Loucy (cell line): ENCODE measurements around the gene KCNA5.

Experiments
- CTCF ChIP-seq: fragments of 200-600 bp; sonication (generic); conservative IDR thresholded peaks from 2 replicates; pipeline ENCODE4 v1.5.1; 2014; ENCODE audit warnings: mild to moderate bottlenecking, antibody characterized with exemption, low read length
- EZH2phosphoT487 ChIP-seq: fragments of 200-600 bp; IDR thresholded peaks from 2 replicates; pipeline ENCODE4 v1.6.1; 2018; ENCODE audit warnings: antibody characterized with exemption, mild to moderate bottlenecking, moderate library complexity, borderline replicate concordance

DNA sequence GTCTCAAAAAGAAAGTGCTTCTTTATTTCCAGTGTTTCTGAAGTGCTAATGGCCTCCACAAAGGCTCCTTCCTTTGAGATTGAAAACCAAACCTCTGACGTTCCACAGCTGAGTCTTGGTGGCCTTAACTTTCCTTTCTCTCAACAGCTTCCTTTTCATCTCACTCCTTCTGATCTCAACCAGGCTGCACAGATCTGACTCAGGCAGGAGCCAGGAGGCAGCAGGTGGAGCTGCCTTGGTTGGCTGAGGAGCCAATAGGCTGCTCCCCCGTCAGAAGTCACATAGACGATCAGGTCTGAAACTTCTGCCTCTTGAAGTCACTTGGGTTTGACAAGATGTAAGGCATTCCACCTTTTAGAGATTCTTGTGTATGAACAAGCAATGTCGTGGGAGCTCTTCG, 9.1 kb upstream of the KCNA5 start:
- TF ChIP-seq CTCF (no peak), EZH2phosphoT487 (no peak)
